GM13977 (cell line): ENCODE measurements around the gene CYP4F2.
"Not testable (repeated sequence)": the region's sequence is repeated elsewhere in the genome, so short reads cannot be mapped to it uniquely, and the experiment has no call there.

ENCODE experiments used
- DNase-seq: peaks from one replicate; pipeline ENCODE4 v3.0.0; 2012; ENCODE audit warnings: low spot score
- CTCF ChIP-seq: IDR thresholded peaks from 2 replicates; pipeline ENCODE4 v1.5.1; 2012; ENCODE audit warnings: mild to moderate bottlenecking, control low read depth; ENCODE audit not compliant: insufficient read depth; ENCODE audit errors: extremely low read depth, missing control alignments
- in situ Hi-C: fragments of 300-500 bp; cut with MboI; formaldehyde crosslinking; loops from one replicate; pipeline ENCODE4 v1.12.0; 2022; ENCODE audit warnings: low sequenced_read_pairs, low pct_unique_long_range_greater_than_20kb, mixed read lengths, inconsistent platforms; ENCODE audit not compliant: unreplicated experiment

Gene CYP4F2

GRCh38 chr19:15860522-15860921 lies 37.4 kb downstream of the CYP4F2 start:
- in situ Hi-C loops, result no loop called here
- DNase-seq, result no peak
- no peak for TF ChIP-seq CTCF

GRCh38 chr19:15859187-15859586 lies 38.7 kb downstream of the CYP4F2 start:
- in situ Hi-C loops, result no loop called here
- no peak for TF ChIP-seq CTCF

GRCh38 chr19:15850385-15850784 lies 47.5 kb downstream of the CYP4F2 start:
- no peak for DNase-seq
- in situ Hi-C loops, result no loop called here
- TF ChIP-seq CTCF, result no peak

More at GRCh38 chr19:15859187-15859586, 38.7 kb downstream of the CYP4F2 start:
- DNase-seq, result no peak

GRCh38 chr19:15846923-15847322 lies 51.0 kb downstream of the CYP4F2 start:
- in situ Hi-C loops, result loop anchor here (25.0 kb wide), 1 partner anchor 315 kb away; the partner anchor contains the start of gene CIB3
- TF ChIP-seq CTCF, result no peak
- no peak for DNase-seq

- not testable (repeated sequence) for DNase-seq
- in situ Hi-C loops, result loop anchor here (25.0 kb wide), 1 partner anchor 318 kb away; the partner anchor contains the start of gene CIB3
Measured at GRCh38 chr19:15843894-15844222, 54.0 kb downstream of the CYP4F2 start.

GRCh38 chr19:15843203-15843893 lies 54.5 kb downstream of the CYP4F2 start:
- in situ Hi-C loops, result loop anchor here (25.0 kb wide), 1 partner anchor 319 kb away; the partner anchor contains the start of gene CIB3
- DNase-seq, result no peak
- no peak for TF ChIP-seq CTCF

GRCh38 chr19:15841875-15842569 lies 55.9 kb downstream of the CYP4F2 start:
- in situ Hi-C loops, result loop anchor here (25.0 kb wide), 1 partner anchor 320 kb away; the partner anchor contains the start of gene CIB3
- peak; percentile 25 for TF ChIP-seq CTCF
- DNase-seq, result no peak
